ENCODE measurements around the gene TEX52. TPM values are rescaled to one million over a fixed set of nuclear protein-coding genes. Genes with fewer than 3 reads are reported as not detected.

Gene TEX52
- total RNA-seq, 4 donors from 2014 or later, result not detected

GRCh38 chr12:2833810-2834209 lies 23.0 kb downstream of the TEX52 start:
- whole genome bisulfite sequencing, 2 donors, result 20 to 24% methylated on average over 7 to 9 of the region's 9 CpGs
- Histone ChIP-seq H3K27me3 (no peaks in the 10 kb centered on the region), H3K4me1 (peaks cover 0 to 43% (median 11%) of the 10 kb centered on the region in 4 donors), H3K9me3 (no peaks in the 10 kb centered on the region), H3K27ac (peak overlapping the region; percentile 69 to 87 (median 80)), H3K36me3 (peaks cover 0 to 35% (median 0%) of the 10 kb centered on the region in 3 donors), H3K4me3 (peak overlapping the region; percentile 29 to 49 (median 36))
- no peak for DNase-seq (ENCODE audit: low spot score in 2 of 2)
- peak; percentile 20 to 43 for TF ChIP-seq POLR2A (IDR thresholded peaks at IDR 0.05)
- peak in 1 of 2 donors; percentile 64 for TF ChIP-seq EP300 (IDR thresholded peaks at IDR 0.05)
- TF ChIP-seq CTCF (IDR thresholded peaks at IDR 0.05), result no peak

GRCh38 chr12:2833327-2833726 lies 23.5 kb downstream of the TEX52 start:
- no peak for DNase-seq (ENCODE audit: low spot score in 2 of 2)
- H3K4me1 ChIP-seq, result peaks cover 0 to 38% (median 11%) of the 10 kb centered on the region in 4 donors
- WGBS, 2 donors, result 35 to 36% methylated on average over 5 of the region's 5 CpGs
- H3K27ac ChIP-seq, result peak overlapping the region; percentile 37 to 87 (median 80)
- H3K27me3 ChIP-seq, result no peaks in the 10 kb centered on the region
- peaks cover 0 to 40% (median 0%) of the 10 kb centered on the region in 3 donors for H3K36me3 ChIP-seq
- H3K4me3 ChIP-seq, result peak overlapping the region in 1 of 4 donors; percentile 49
- TF ChIP-seq POLR2A (IDR thresholded peaks at IDR 0.05) (no peak), EP300 (IDR thresholded peaks at IDR 0.05) (no peak), CTCF (IDR thresholded peaks at IDR 0.05) (no peak)
- no peaks in the 10 kb centered on the region for H3K9me3 ChIP-seq

- H3K27me3 ChIP-seq, result no peaks in the 10 kb centered on the region
- 45 to 54% methylated on average over 6 of the region's 6 CpGs for WGBS, 2 donors
- peak overlapping the region; percentile 37 to 87 (median 80) for H3K27ac ChIP-seq
- H3K4me3 ChIP-seq, result peak overlapping the region in 1 of 4 donors; percentile 49
- H3K9me3 ChIP-seq, result no peaks in the 10 kb centered on the region
- peaks cover 0 to 38% (median 11%) of the 10 kb centered on the region in 4 donors for H3K4me1 ChIP-seq
- peaks cover 2 to 47% (median 3%) of the 10 kb centered on the region in 3 donors for H3K36me3 ChIP-seq
- TF ChIP-seq EP300 (IDR thresholded peaks at IDR 0.05) (no peak), CTCF (IDR thresholded peaks at IDR 0.05) (no peak), POLR2A (IDR thresholded peaks at IDR 0.05) (no peak)
- no peak for DNase-seq (ENCODE audit: low spot score in 2 of 2)
Observed at GRCh38 chr12:2832550-2833127, 24.2 kb downstream of the TEX52 start.

GRCh38 chr12:2829275-2829674 lies 27.6 kb downstream of the TEX52 start:
- no peaks in the 10 kb centered on the region for H3K9me3 ChIP-seq
- H3K4me3 ChIP-seq, result no peak overlapping the region
- 90% methylated on average over 6 of the region's 6 CpGs for WGBS, 2 donors
- DNase-seq (ENCODE audit: low spot score in 2 of 2), result no peak
- H3K36me3 ChIP-seq, result peaks cover 2 to 80% (median 7%) of the 10 kb centered on the region in 3 donors
- H3K27me3 ChIP-seq, result no peaks in the 10 kb centered on the region
- no peak for TF ChIP-seq POLR2A (IDR thresholded peaks at IDR 0.05)
- no peak for TF ChIP-seq CTCF (IDR thresholded peaks at IDR 0.05)
- no peak for TF ChIP-seq EP300 (IDR thresholded peaks at IDR 0.05)
- no peak overlapping the region for H3K27ac ChIP-seq
- H3K4me1 ChIP-seq, result peaks cover 0 to 32% (median 6%) of the 10 kb centered on the region in 4 donors

GRCh38 chr12:2826721-2827515 lies 29.9 kb downstream of the TEX52 start:
- H3K27me3 ChIP-seq, result no peaks in the 10 kb centered on the region
- H3K27ac ChIP-seq, result no peak overlapping the region
- peaks cover 8 to 100% (median 16%) of the 10 kb centered on the region in 3 donors for H3K36me3 ChIP-seq
- H3K4me3 ChIP-seq, result no peak overlapping the region
- 81 to 83% methylated on average over 13 to 14 of the region's 14 CpGs for WGBS, 2 donors
- TF ChIP-seq EP300 (IDR thresholded peaks at IDR 0.05) (no peak), CTCF (IDR thresholded peaks at IDR 0.05) (no peak), POLR2A (IDR thresholded peaks at IDR 0.05) (no peak)
- peaks cover 0 to 17% (median 0%) of the 10 kb centered on the region in 4 donors for H3K4me1 ChIP-seq
- no peak for DNase-seq (ENCODE audit: low spot score in 2 of 2)
- H3K9me3 ChIP-seq, result no peaks in the 10 kb centered on the region

Measured in tibial nerve (tissue), 4 donors.